SHP77 treated with DMSO at 0.1 percent for 48 hours (cell line): Measurements from ENCODE around the gene POLD4.
"Not testable (repeated sequence)": the region's sequence is repeated elsewhere in the genome, so short reads cannot be mapped to it uniquely, and the experiment has no call there.

Experiments
- DNase-seq: peaks from one replicate; lab custom pipeline; 2025; lab: John Stamatoyannopoulos, UW

Gene POLD4

DNA sequence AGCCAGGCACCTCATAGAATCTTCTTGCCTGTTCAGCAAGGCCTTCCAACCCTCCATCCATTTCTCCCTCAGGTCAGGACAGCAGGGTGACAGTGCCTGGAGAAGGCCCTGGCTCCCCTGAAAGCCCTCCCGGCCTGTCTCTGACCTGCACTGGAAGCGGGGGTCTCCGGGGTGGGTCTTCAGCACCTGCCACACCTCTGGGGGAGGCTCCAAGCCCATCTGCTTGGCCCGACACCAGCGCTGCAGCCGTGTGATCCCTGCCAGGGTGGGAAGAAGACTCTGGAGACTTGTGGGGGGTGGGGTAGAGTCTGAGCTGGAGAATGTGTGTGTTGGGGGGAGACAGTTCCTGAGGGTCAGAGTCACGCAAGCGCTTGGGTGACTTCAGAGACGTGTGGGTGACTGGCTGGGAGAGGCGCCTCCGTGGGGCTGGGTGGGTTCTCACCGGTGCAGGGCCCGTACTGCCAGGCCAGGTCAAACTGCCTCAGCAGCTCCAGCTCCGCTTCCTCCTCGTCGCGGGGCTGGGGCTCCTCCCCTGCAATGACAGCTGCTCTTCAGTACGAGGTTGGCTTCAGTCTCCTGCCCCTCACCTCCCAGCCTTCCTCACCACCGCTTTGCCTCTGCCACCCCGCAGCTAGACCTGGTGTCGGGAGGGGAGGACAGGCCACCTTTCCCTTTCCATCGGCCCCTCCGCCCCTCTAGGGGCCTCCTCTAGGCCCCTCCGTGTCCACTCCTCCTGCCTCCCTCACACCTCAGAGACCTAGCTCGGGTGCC is 615 bp downstream of the POLD4 start:
- DNase-seq, result peak; percentile 85

DNA sequence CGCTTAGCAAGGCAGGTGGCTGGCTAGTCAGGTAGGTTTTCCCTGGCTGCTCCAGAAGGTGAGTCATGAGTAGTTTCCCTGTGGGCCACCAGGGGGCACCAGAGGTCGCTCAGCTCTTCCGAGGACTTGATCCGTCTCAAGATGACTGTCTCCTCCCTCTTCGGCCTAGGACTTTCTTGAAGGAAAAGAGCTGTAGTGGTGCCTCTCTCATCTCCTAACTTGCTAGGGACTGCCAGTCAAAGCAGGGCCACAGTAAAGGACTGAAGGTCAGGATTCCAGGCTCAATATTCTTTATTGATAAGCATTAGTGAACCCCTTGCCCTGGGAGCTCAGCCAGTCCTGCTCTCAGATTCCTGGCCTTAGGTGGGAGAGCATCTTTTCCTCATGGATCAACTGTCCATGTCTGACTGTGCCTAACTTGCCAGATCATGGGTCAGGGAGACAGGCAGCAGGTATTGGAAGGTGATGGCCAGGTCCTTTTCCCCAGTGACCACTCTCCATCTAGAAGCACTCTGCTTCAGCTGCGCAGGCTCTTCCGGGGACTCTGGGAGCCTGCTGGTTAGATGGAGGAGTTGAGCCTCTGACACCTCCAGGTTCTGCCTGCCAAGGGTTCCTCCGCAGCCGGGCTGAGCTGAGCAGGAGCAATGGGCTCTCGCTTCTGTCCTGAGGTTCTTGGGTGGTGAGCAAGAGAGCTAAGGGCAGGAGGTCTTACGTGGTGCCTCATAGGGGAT is 1.9 kb downstream of the POLD4 start:
- peak; percentile 54 for DNase-seq

DNA sequence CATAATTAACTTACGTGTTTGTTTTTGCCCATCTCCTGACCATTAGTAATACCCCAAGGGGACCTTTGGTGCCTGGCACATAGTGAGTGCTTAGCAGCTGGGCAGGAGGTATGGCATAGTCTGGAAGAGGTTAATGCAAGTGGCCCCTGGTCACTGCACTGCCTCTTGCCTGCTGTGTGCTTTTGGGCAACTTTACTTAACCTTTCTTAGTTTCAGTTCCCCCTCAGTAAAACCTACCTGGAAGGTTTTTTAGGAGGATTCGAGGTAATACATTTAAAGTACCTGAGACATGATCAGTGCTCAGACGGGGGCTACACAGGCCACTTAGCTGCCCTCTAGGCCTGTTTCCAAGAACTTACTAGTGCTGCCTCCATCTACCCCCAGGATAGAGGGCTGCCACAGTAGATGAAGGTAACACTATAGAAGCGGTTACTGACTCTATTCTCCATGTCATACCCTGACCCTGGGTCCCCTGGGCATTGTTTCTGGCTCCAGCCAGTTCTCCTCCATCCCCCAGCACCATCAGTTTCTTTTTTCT is 3.3 kb downstream of the POLD4 start:
- no peak for DNase-seq

DNA sequence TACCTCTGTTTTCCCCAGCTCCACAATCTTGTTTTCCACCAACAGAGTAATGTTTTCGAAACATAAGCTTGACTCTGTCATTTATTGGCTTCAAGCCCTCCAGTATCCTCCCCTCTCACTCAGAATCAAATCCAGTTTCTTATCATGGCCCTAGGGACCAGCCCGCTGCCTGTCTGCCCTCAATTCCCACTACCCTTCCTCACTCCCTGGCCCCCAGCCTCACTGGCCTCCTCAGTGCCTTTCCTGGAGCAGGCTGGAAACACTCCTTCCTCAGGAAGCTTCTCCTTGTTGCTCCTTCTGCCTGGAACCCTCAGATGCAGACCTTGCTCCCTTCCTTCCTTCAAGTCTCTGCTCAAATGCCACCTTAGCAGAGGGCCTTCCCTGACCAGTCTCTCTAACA is 3.9 kb downstream of the POLD4 start:
- DNase-seq, result no peak

DNA sequence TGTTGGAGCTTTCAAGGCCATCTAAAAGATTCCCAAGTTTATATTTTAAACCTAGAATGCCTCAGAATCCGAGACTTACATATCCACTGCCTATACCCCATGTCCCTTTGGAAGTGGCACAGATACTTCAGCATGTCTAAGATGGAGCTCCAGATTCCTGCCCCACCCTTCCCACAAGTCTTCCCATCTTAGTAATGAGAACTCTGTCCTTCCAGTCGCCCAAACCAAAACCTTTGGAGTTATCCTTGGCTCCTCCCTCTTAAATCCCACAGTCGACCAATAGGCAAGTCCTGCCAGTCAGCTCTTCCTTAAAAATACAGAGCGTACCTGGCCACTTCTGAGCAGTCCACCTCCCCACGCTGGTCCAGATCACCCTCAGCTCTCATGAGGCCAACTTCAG is 4.3 kb downstream of the POLD4 start:
- no peak for DNase-seq

DNA sequence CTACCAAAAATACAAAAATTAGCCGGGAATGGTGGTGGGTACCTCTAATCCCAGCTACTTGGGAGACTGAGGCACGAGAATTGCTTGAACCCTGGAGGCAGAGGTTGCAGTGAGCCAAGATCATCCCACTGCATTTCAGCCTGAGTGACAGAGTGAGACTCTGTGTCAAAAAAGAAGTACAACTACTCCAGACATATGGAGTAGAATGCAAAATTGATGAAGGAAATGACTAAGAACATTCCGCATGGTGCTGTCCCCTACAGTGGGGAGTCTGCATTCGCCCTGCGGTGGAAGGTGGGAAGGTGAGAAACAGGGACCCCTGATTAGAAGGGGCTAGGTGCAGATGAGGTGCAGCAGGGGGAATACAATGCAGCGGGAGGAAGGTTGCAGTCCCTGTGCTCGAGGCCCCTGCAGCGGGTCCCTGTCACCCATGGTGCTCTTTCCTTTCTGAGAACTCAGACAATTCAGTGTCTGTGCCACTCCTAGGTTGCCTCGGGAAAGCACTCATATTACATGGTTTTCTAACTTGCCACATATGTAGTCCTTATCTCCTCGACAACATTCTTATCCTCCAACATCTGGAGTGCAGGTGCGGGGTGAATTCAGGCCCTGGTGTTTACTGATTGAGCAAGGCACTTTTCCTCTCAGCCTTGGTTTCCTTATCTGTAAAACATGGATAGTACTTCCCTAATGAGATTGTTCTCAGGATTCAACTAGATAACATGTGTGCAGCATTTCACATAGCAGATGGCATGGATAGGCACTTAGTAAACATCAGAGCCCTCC is 5.2 kb downstream of the POLD4 start:
- DNase-seq, result no peak

DNA sequence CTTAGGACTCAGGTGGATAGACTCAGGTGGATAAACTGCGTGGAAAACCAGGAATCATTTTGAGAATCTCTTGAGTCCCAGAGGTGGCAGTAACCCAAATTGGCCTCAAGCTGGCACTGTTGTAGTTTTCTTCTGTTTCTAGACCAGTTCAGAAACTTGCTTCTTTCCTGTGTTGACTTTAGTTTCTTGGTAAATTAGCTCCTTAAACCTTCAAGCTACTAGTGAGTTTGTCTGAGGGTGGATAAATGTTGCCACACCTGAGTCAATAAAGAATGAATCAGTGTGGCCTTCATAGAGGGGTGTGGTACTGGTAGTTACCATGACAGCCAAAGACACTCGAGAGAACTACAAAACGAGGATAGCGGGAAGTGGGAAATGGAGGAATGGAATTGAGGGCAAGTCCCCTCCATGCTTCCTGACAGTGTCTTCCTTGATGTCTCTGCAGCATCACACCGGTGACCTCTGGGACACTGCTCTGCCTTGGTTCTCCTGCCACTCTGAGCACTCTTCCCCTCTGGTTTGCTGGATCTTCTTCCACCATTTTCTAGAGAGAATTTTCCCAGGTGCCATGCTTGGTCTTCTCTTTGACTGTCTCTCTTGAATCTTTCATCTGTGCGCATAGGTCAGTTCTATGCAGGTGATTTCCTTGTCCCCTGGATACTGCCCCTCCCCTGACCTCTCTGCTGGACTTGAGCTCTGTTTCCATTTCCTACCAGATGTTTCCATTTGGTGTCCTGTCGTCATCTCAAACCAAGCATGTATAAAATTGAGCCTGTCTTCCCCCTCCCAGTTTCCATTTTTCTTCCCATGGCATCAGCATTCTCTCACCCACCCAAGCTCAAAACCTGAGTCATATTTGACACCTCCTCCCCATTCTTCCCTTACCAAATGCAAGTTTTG is 7.2 kb downstream of the POLD4 start:
- no peak for DNase-seq

DNA sequence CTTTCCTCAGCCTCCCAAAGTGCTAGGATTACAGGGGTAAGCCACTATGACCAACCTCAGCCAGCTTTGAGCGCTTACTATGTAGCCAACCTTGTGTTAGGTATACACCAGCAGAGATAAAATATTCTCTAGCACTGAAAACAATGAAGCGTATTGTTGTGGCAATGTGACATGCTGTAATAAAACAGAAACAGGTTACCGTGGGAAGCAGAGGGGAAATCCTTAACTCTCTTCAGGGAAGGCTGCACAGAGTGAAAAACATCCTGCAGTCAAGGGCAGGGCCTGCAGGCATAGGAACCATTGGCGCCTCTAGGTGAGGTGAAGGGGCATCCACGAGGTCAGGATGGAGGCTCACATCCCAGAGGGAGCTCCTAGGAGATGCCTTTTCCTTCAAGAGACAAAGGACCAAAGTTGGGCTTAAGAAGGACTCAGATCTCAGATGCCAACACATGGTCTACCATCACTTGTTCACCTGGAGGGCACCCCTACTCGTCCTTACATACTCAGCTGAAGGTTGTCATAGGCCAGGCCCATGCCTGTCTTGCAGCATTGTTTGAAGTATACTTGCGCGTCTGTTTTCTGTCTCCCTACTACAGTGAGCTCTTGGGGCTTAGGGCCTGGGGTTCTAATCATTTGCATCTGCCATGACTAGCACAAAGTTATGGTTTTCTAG is 8.0 kb downstream of the POLD4 start:
- no peak for DNase-seq

DNA sequence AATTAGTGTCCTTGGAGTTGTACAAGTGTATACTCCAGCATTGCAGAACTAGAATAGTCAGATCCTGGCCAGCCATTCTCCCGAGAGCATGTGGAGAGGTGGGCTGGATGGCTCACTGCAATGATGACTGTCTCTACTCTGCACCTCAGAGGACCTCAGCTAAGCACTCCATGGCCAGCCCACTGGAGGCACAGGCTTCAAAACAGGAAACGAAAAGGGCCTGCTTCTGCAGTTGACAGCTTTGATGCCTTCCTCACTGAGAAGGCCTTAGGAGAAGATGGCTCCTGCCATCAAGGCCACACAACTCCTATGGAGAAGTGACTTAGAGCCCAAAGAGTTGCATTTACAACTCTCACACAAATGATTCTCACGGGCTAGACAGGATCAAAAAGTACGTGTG is 9.1 kb downstream of the POLD4 start:
- DNase-seq, result no peak

DNA sequence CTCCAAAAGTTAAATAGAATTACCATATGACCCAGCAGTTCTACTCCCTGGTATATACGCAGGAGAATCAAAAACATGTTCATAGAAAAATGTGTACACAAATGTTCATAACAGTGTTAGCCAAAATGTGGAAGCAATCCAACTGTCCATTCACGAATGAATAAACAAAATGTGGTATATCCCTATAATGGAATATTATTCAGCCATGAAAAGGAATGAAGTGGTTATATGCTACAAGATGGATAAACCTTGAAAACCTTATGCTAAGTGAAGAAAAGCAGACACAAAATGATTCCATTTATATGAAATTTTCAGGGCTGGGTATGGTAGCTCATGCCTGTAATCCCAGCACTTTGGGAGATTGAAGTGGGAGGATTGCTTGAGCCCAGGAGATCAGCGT is 16.1 kb downstream of the POLD4 start:
- no peak for DNase-seq

DNA sequence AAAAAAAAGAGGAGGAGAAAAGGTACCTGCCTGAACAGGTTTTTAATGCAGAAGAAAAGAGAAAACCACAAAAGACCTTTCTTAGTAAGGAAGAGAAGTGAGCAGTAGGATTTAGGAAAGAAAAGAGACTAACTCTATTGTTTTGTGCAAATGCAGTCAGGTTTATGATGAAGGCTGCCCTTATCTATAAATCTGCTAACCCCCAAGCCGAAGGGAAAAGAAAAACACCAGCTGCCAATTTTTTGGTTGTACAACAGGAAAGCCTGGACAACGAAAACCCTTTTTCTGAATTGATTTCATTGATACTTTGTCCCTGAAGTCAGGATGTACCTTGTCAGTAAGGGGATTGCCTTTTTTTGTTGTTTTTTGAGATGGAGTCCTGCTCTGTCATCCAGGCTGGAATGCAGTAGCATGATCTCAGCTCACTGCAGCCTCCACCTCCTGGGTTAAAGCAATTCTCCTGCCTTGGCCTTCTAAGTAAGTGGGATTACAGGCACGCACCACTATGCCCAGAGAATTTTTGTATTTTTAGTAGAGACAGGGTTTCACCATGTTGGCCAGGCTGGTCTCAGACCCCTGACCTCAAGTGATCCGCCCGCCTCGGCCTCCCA is 21.2 kb downstream of the POLD4 start:
- no peak for DNase-seq

DNA sequence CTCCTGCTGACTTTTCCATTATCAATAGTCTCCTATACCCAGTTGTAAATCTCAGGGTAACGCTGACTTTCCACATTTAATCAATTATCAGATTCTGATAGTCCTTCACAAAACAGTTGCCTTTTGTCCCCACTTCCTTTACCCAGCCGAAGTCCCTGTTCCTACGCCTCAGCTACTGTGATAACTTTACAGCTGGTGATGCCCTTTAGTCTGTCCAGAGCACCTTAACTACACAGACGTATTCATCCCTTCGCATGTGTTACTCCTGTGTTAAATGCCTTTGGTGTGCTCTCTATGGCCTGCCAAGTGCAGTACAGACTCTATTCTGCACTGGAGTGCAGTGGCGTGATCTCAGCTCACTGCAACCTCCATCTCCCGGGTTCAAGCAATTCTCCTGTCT is 29.8 kb downstream of the POLD4 start:
- DNase-seq, result no peak

DNA sequence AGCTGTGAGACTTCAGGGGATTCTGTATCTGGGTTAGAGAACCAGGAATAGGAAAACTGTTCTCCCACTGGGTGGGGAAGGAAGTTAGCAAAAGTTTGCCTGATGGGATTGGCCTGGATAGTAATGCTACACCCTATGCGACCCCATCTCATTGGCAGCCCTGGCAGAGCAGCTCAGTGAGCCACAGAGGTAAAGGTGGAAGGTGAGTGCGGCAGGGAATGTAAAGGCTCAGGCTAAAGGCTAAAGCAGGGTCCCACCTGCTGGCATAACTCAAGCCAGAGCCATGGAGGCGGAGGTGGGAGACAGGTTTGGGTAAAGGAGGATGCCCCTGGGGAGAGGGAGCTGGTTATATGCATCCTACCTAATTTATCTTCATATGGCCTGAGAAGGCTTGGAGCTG is 31.3 kb downstream of the POLD4 start:
- DNase-seq, result no peak

DNA sequence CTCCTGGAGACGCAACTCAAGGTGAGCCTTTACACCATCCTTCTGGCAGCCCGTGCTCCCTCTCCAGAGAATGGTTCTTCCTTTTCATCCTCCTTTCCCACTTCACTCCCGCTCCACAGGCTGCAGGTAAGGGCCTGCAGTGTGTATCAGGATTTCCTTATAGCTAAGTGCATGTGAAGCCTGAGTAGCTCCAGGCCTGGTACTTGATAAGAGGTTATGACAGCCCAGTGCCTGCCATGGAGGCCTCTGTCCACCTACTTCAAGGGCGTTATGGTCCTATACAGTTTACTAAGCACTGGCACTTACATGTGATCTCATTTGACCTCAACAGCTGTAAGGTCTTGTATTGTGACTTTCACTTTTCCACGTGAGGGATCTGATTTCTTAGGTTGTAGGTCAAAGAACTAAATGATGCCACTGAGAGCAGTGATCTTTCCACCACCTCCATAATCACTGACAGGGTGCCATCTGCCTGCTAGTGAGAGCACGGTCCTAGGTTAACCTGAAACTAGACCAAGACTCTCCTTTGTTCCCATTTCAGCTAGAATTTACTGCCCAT is 32.0 kb downstream of the POLD4 start:
- no peak for DNase-seq

DNA sequence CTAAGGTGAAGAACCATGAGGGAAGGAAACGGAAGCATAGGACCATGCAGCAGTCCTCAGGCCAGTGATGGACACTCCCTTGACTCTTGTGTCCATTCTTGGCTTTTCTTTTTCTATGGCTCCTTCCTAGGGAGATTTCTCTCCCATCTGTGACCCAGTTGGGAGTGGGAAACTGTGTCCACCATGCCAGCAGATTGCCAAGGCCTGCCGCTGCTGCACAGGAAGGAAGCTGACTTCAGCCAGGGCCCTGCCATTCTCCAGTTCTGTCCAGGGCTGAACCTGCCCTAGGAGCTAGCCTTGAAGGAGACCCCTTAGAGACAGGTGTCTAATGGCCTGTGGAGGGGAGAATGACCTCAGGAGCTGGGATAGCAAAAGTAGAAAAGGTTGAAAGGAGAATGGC is 32.7 kb downstream of the POLD4 start:
- no peak for DNase-seq

DNA sequence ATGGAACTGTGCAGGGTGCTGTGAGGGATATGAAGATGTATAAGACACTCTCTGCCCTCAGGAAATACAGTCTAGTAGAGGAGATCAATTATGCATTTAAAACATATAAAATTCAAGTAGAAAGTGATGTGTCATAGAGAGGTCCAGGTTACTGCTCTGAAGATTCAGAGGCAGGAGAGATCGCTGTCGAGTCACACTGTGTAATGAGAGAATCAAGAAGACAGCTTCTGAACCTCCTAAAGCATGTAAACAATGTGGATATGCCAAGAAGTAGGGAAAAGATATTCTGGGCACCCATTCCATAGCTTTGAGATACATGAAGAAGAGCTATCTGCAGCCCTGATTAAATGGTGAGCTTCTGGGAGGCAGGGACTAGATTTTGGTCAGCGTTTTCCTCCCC is 33.3 kb downstream of the POLD4 start:
- no peak for DNase-seq

DNA sequence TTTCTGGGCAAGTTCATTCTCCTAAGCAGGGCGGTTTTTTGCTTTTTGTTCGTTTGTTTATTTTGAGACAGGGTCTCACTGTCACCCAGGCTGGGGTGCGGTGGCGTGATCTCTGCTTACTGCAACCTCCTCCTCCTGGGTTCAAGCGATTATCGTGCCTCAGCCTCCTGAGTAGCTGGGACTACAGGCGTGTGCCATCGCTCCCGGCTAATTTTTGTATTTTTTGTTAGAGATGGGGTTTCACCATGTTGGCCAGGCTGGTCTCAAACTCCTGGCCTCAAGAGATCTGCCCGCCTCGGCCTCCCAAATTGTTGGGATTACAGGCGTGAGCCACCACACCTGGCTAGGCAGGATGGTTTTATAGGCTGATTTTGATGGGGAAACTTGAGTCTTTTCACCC is 34.5 kb downstream of the POLD4 start:
- not testable (repeated sequence) for DNase-seq

DNA sequence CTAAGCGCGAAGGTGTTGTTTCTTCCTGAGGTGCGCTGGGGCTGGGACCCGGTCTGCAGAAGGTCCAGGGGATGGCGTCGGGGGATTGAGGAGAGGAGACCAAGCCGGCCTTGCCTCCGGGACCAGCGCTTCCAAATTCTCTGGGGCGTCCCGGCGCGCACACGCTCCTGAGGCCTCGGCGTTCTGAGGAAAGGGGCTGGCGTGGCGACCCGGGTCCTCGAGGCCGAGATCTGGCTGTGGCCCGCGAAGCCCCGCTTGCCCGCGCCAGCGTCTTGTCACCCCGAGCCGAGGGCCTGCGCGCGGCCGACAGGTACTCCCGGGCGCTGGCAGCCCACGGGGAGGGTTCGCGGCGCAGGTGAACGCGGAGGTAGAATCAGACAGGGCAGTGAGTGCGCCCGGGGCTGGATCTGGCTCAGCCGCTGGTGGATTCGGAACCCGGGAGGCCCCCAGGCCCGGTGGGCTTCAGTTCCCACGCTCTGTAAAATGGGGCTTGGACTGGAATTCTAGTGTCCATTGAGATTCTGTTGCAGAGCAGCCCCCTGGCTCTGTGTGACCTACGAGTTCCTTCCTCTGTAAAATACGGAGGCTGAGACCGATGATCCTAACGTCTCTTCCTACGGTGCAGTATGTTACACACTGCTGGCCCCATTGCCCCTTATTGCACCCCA is 35.3 kb downstream of the POLD4 start:
- DNase-seq, result no peak

DNA sequence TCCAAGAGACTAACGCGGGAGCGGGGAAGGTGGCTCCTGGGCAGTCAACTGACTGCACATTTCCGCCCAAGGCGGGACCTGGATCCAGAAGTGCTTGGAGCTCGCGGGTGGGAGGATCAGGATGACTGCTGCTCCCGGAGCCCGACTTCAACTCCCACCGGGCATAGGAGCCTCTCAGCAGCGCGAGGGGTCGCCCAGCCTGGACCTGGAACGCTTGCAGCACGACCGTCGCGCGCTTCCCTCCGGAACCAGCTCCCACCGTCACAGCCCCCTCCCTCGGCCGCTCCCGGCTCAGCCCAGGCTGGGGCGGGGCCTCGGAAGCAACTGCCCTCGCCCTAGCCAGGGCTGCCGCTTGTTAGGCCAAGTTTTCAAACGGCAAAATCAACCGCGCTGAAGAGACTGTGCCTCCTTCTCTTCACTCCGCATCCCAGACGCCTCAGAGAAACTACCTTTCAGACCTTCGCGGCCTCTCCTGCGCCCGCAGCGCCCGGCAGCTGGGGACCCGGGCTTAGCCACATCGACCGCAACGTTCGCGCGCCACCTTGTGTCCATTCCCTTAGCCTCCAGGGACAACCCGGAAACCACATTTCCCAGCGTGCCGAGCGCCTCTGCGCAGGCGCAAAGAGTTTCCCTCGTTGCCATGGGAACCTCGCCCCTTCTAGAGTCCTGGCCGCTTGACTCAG is 36.0 kb downstream of the POLD4 start:
- peak; percentile 95 for DNase-seq
